Measurements from ENCODE around the gene AZI2. TPM values are rescaled to one million over a fixed set of nuclear protein-coding genes. Genes with fewer than 3 reads are reported as not detected.
A peak's percentile ranks its signal among the peaks of the same experiment; 100 is the strongest.

Gene AZI2
- polyA plus RNA-seq, 1 of the 3 experiments (the other 2 are of a cell fraction) = 27.3 TPM

GRCh38 chr3:28287046-28287445, 61.6 kb downstream of the AZI2 start:
- H3K9me3 ChIP-seq = no peaks in the 10 kb centered on the region
- H3K9ac ChIP-seq = no peak overlapping the region
- DNase-seq = no peak
- no peaks in the 10 kb centered on the region for H3K9me2 ChIP-seq
- no peaks in the 10 kb centered on the region for H4K20me1 ChIP-seq (ENCODE audit: insufficient read depth)
- H3K36me3 ChIP-seq (replicated peaks in 1 of 2; ENCODE audit: control insufficient read depth in 1 of 2, insufficient read depth in 2 of 2, low read length in 1 of 2) = peaks cover 8% of the 10 kb centered on the region in 2 experiments
- H3K4me1 ChIP-seq (ENCODE audit: control insufficient read depth in 1 of 2, insufficient read depth in 2 of 2, low read depth in 1 of 2, low read length in 1 of 2) = no peaks in the 10 kb centered on the region; a peak in 1 of 4 replicates
- no peaks in the 10 kb centered on the region for H3K79me2 ChIP-seq (ENCODE audit: insufficient read depth)
- no peak overlapping the region for H2AFZ ChIP-seq (ENCODE audit: low read depth)
- no peak overlapping the region for H3K4me2 ChIP-seq
- H3K4me3 ChIP-seq (ENCODE audit: low read depth in 2 of 2, low read length in 1 of 2) = no peak overlapping the region
- POLR2A ChIA-PET = no interaction called here
- H3K27ac ChIP-seq (ENCODE audit: low read depth in 2 of 2, low read length in 1 of 2) = no peak overlapping the region
- H3K27me3 ChIP-seq (ENCODE audit: insufficient read depth) = no peaks in the 10 kb centered on the region
- TF ChIP-seq POLR2AphosphoS5 (IDR thresholded peaks at IDR 0.05; ENCODE audit: low read depth, low read length) (no peak), RCOR1 (IDR thresholded peaks at IDR 0.05; ENCODE audit: low read length) (no peak), SIN3A (IDR thresholded peaks at IDR 0.05; ENCODE audit: borderline replicate concordance, low read depth, low read length) (no peak), USF1 (IDR thresholded peaks at IDR 0.05; ENCODE audit: borderline replicate concordance, low read depth) (no peak), SMC3 (IDR thresholded peaks at IDR 0.05; ENCODE audit: low read depth, low read length) (no peak), TAF1 (IDR thresholded peaks at IDR 0.05; ENCODE audit: borderline replicate concordance, low read depth, low read length) (no peak), RAD21 (IDR thresholded peaks at IDR 0.05; ENCODE audit: low read length) (no peak), RXRA (IDR thresholded peaks at IDR 0.05; ENCODE audit: borderline replicate concordance, low read depth) (no peak), NFIC (IDR thresholded peaks at IDR 0.05; ENCODE audit: borderline replicate concordance) (no peak), GABPA (IDR thresholded peaks at IDR 0.05; ENCODE audit: low read depth) (no peak), FOXJ3 (CRISPR knock-in tag; IDR thresholded peaks at IDR 0.05) (no peak), NRF1 (IDR thresholded peaks at IDR 0.05; ENCODE audit: low read depth, low read length) (no peak), PBX3 (IDR thresholded peaks at IDR 0.05) (no peak), MXI1 (IDR thresholded peaks at IDR 0.05; ENCODE audit: low read depth, low read length) (no peak)
- H3F3A ChIP-seq (replicated peaks; ENCODE audit: insufficient read depth) = no peaks in the 10 kb centered on the region
- CTCF ChIA-PET = interaction anchor here (0.5 to 4.2 kb wide), 14 partner anchors 9 to 943 kb away, joined by 3 to 30 read pairs (median 4); partner anchors contain the start of genes CMC1 and EOMES
- WGBS (ENCODE audit: low lambda C conversion rate) = 98% methylated on average over 2 of the region's 2 CpGs

- Histone ChIP-seq H3K79me2 (ENCODE audit: insufficient read depth) (no peaks in the 10 kb centered on the region), H3K9ac (no peak overlapping the region), H3K9me3 (no peaks in the 10 kb centered on the region), H3K36me3 (replicated peaks in 1 of 2; ENCODE audit: control insufficient read depth in 1 of 2, insufficient read depth in 2 of 2, low read length in 1 of 2) (peaks cover 8% of the 10 kb centered on the region in 2 experiments), H3K4me2 (no peak overlapping the region), H2AFZ (ENCODE audit: low read depth) (no peak overlapping the region), H3K27me3 (ENCODE audit: insufficient read depth) (no peaks in the 10 kb centered on the region), H3K9me2 (no peaks in the 10 kb centered on the region), H3K4me1 (ENCODE audit: control insufficient read depth in 1 of 2, insufficient read depth in 2 of 2, low read depth in 1 of 2, low read length in 1 of 2) (no peaks in the 10 kb centered on the region; a peak in 1 of 4 replicates), H3K27ac (ENCODE audit: low read depth in 2 of 2, low read length in 1 of 2) (no peak overlapping the region), H3K4me3 (ENCODE audit: low read depth in 2 of 2, low read length in 1 of 2) (no peak overlapping the region), H3F3A (replicated peaks; ENCODE audit: insufficient read depth) (no peaks in the 10 kb centered on the region), H4K20me1 (ENCODE audit: insufficient read depth) (no peaks in the 10 kb centered on the region)
- POLR2A ChIA-PET = no interaction called here
- CTCF ChIA-PET = interaction anchor here (1.0 to 4.2 kb wide), 12 partner anchors 8 to 574 kb away, joined by 3 to 30 read pairs (median 4); partner anchors contain the start of genes CMC1 and EOMES
- no peak for TF ChIP-seq EZH2phosphoT487 (IDR thresholded peaks at IDR 0.05; ENCODE audit: borderline replicate concordance, low read depth)
- TF ChIP-seq, protein P1, sequence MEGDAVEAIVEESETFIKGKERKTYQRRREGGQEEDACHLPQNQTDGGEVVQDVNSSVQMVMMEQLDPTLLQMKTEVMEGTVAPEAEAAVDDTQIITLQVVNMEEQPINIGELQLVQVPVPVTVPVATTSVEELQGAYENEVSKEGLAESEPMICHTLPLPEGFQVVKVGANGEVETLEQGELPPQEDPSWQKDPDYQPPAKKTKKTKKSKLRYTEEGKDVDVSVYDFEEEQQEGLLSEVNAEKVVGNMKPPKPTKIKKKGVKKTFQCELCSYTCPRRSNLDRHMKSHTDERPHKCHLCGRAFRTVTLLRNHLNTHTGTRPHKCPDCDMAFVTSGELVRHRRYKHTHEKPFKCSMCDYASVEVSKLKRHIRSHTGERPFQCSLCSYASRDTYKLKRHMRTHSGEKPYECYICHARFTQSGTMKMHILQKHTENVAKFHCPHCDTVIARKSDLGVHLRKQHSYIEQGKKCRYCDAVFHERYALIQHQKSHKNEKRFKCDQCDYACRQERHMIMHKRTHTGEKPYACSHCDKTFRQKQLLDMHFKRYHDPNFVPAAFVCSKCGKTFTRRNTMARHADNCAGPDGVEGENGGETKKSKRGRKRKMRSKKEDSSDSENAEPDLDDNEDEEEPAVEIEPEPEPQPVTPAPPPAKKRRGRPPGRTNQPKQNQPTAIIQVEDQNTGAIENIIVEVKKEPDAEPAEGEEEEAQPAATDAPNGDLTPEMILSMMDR (IDR thresholded peaks at IDR 0.05) = peak; percentile 65
- TF ChIP-seq TEAD4 (IDR thresholded peaks at IDR 0.05; ENCODE audit: borderline replicate concordance, insufficient read depth) = no peak
- no peak for TF ChIP-seq RFX5 (IDR thresholded peaks at IDR 0.05; ENCODE audit: low read length)
- peak; percentile 72 for TF ChIP-seq RAD21 (IDR thresholded peaks at IDR 0.05; ENCODE audit: low read length)
- TF ChIP-seq SIN3A (IDR thresholded peaks at IDR 0.05; ENCODE audit: borderline replicate concordance, low read depth, low read length) = no peak
- TF ChIP-seq NRF1 (IDR thresholded peaks at IDR 0.05; ENCODE audit: low read depth, low read length) = no peak
- peak; percentile 38; the same call in 1 of the 2 replicates for TF ChIP-seq SMC3 (IDR thresholded peaks at IDR 0.05; ENCODE audit: low read depth, low read length)
- peak; percentile 51 for TF ChIP-seq CHD2 (IDR thresholded peaks at IDR 0.05; ENCODE audit: low read length, partially characterized antibody)
- DNase-seq = peak; percentile 26
These were observed 62.0 kb downstream of the AZI2 start for GRCh38 chr3:28286595-28286994.

Measured in SK-N-SH (cell line).